ENCODE measurements around the gene JADE1.

JADE1 gene

GRCh38 chr4:128810871-128811570, 1.5 kb downstream of the JADE1 start:
- DNase-seq (ENCODE audit: low read depth), result peak; percentile 75

GRCh38 chr4:128811571-128812441, 2.3 kb downstream of the JADE1 start:
- DNase-seq (ENCODE audit: low read depth), result peak; percentile 70

- no peak for DNase-seq (ENCODE audit: low read depth)
Observed at GRCh38 chr4:128812442-128813235, 3.1 kb downstream of the JADE1 start.

GRCh38 chr4:128813965-128814364, 4.5 kb downstream of the JADE1 start:
- no peak for DNase-seq (ENCODE audit: low read depth)

- no peak for DNase-seq (ENCODE audit: low read depth)
Observed at GRCh38 chr4:128818442-128818841, 8.9 kb downstream of the JADE1 start.

GRCh38 chr4:128819082-128819742, 9.7 kb downstream of the JADE1 start:
- DNase-seq (ENCODE audit: low read depth), result no peak

- no peak for DNase-seq (ENCODE audit: low read depth)
Observed at GRCh38 chr4:128820671-128821070, 11.2 kb downstream of the JADE1 start.

GRCh38 chr4:128821151-128821550, 11.7 kb downstream of the JADE1 start:
- DNase-seq (ENCODE audit: low read depth), result no peak

GRCh38 chr4:128823025-128823661, 13.6 kb downstream of the JADE1 start:
- DNase-seq (ENCODE audit: low read depth), result no peak

GRCh38 chr4:128825226-128825625, 15.7 kb downstream of the JADE1 start:
- DNase-seq (ENCODE audit: low read depth), result no peak

- DNase-seq (ENCODE audit: low read depth), result no peak
Observed at GRCh38 chr4:128827296-128827695, 17.8 kb downstream of the JADE1 start.

- no peak for DNase-seq (ENCODE audit: low read depth)
Observed at GRCh38 chr4:128830906-128831503, 21.5 kb downstream of the JADE1 start.

- DNase-seq (ENCODE audit: low read depth), result no peak
Observed at GRCh38 chr4:128831531-128832242, 22.2 kb downstream of the JADE1 start.

GRCh38 chr4:128832243-128832625, 22.7 kb downstream of the JADE1 start:
- DNase-seq (ENCODE audit: low read depth), result no peak

- no peak for DNase-seq (ENCODE audit: low read depth)
Observed at GRCh38 chr4:128835498-128836222, 26.2 kb downstream of the JADE1 start.

GRCh38 chr4:128837198-128837597, 27.7 kb downstream of the JADE1 start:
- no peak for DNase-seq (ENCODE audit: low read depth)

GRCh38 chr4:128837679-128838078, 28.2 kb downstream of the JADE1 start:
- no peak for DNase-seq (ENCODE audit: low read depth)

GRCh38 chr4:128840711-128841318, 31.3 kb downstream of the JADE1 start:
- DNase-seq (ENCODE audit: low read depth), result no peak

- no peak for DNase-seq (ENCODE audit: low read depth)
Observed at GRCh38 chr4:128841402-128841801, 31.9 kb downstream of the JADE1 start.
